ENCODE measurements around the gene ADD1.

The ADD1 gene

DNA sequence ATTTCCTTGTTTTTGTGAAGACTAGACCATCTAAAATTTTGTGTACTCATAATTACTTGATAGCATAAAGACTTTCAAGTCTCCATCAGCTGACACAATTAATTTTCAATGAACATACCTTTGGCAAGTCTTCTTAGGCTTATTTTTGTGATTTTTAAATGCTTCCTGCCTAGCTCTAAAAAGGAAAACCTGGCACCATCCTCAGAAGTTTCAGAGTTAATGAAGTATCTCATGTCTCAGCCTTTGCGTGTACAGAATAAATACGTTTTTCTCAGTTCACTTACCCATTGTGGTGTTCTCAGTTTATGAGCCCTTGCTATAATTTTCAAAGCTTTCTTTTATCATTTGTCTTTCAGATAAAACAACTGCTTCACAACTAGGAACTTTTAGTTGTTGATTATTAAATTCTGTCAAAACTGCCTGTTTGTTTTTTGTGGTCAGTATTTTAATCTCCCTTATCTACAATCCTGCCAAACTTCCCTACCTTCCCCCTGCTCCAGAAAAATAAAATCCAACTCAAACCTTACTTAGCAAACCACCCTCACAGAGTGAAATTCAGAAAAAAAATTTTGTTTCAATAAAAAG is 21.6 kb downstream of the ADD1 start:
- Histone ChIP-seq H3K36me3 (ENCODE audit: control insufficient read depth, insufficient read depth, low read length) (no peaks in the 10 kb centered on the region), H3K4me3 (replicated peaks; ENCODE audit: low read depth, low read length) (no peak overlapping the region), H3K27me3 (replicated peaks; ENCODE audit: control insufficient read depth, insufficient read depth, low read length) (no peaks in the 10 kb centered on the region)
- no peak for DNase-seq (ENCODE audit: extremely low read depth, insufficient read length)
- TF ChIP-seq, protein P1, sequence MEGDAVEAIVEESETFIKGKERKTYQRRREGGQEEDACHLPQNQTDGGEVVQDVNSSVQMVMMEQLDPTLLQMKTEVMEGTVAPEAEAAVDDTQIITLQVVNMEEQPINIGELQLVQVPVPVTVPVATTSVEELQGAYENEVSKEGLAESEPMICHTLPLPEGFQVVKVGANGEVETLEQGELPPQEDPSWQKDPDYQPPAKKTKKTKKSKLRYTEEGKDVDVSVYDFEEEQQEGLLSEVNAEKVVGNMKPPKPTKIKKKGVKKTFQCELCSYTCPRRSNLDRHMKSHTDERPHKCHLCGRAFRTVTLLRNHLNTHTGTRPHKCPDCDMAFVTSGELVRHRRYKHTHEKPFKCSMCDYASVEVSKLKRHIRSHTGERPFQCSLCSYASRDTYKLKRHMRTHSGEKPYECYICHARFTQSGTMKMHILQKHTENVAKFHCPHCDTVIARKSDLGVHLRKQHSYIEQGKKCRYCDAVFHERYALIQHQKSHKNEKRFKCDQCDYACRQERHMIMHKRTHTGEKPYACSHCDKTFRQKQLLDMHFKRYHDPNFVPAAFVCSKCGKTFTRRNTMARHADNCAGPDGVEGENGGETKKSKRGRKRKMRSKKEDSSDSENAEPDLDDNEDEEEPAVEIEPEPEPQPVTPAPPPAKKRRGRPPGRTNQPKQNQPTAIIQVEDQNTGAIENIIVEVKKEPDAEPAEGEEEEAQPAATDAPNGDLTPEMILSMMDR (IDR thresholded peaks at IDR 0.05; ENCODE audit: insufficient read depth, low read length, poor library complexity, severe bottlenecking) = no peak

DNA sequence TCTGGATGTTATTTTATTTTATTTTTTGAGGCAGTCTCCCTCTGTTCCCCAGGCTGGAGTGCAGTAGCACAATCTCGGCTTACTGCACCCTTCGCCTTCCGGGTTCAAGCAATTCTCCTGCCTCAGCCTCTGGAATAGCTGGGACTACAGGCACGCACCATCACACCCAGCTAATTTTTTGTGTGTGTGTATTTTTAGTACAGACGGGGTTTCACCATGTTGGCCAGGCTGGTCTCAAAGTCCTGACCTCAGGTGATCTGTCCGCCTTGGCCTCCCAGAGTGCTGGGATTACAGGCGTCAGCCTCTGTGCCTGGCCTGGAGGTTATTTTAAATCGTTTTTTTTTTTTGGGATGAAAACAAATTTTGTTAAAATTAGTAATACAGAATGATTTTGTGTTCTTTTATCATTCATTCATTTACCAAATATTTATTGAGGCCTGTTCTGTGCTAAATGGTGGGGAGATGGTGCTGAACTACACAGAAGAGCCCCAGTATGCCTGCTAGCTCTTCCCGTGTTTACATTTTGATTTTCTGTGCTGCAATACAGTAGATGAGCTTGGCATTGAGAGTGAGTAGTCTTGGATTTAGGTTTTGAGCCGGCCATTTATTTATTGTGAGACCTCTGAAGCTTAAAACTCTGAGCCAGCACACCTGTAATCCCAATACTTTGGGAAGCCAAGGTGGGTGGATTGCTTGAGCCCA is 22.7 kb downstream of the ADD1 start:
- Histone ChIP-seq H3K27me3 (replicated peaks; ENCODE audit: control insufficient read depth, insufficient read depth, low read length) (no peaks in the 10 kb centered on the region), H3K36me3 (ENCODE audit: control insufficient read depth, insufficient read depth, low read length) (no peaks in the 10 kb centered on the region), H3K4me3 (replicated peaks; ENCODE audit: low read depth, low read length) (no peak overlapping the region)
- DNase-seq (ENCODE audit: extremely low read depth, insufficient read length) = no peak
- TF ChIP-seq, protein P1 (IDR thresholded peaks at IDR 0.05; ENCODE audit: insufficient read depth, low read length, poor library complexity, severe bottlenecking) = no peak

DNA sequence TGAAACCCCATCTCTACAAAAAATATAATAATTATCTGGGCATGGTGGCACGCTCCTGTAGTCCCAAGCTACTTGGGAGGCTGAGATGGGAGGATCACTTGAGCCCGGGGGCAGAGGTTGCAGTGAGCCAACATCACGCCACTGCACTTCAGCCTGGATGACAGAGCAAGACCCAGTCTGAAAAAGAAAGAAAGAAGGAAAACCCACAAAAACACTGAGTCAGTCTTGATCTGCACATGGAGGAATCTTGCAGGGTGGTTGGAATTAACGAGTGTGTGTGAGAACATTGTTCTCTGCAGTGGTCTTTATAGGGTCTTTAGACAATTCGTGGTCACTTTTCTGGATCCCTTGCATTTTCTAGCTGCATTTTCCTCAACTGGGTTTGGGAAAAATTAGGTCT is 23.2 kb downstream of the ADD1 start:
- TF ChIP-seq, protein P1 (IDR thresholded peaks at IDR 0.05; ENCODE audit: insufficient read depth, low read length, poor library complexity, severe bottlenecking) = no peak

DNA sequence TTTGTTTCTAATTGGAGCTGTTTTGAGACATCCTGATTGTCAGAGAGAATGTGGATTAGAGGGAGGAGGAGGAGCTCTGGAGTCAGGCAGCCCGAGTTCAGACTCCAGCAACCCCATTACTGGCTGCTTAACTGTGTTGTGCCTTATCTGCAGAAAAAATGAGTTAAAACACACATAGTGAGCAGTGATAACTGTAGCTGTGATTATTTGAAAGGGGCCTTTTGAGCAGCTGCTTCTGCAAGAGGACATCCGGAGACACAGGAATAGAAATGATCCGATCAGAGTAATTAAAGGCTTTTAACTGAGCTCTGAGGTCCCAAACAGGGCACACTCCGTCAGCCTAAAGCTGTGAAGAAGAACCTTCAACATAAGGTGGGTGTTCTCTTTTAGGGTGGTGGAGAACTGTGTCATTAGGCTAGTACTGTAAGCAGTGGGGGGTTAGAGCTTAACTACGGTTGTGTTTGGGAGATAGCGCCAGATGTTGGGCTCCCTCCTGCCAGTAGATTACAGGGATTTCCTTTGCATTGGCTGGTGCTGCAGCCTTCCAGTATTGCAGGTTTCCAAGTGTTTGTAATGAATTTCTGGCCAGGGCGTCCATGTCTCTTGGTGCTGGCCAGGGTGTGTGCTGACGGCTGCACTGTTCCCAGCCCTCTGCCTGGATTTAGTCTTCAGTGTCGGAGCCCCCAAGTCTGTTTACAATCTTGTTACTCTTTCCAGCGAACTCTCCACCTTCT is 24.3 kb downstream of the ADD1 start:
- no peak overlapping the region for H3K4me3 ChIP-seq (replicated peaks; ENCODE audit: low read depth, low read length)

More for the DNA sequence above, 23.2 kb downstream of the ADD1 start:
- Histone ChIP-seq H3K4me3 (replicated peaks; ENCODE audit: low read depth, low read length) (no peak overlapping the region), H3K36me3 (ENCODE audit: control insufficient read depth, insufficient read depth, low read length) (no peaks in the 10 kb centered on the region), H3K27me3 (replicated peaks; ENCODE audit: control insufficient read depth, insufficient read depth, low read length) (no peaks in the 10 kb centered on the region)
- DNase-seq (ENCODE audit: extremely low read depth, insufficient read length) = no peak

DNA sequence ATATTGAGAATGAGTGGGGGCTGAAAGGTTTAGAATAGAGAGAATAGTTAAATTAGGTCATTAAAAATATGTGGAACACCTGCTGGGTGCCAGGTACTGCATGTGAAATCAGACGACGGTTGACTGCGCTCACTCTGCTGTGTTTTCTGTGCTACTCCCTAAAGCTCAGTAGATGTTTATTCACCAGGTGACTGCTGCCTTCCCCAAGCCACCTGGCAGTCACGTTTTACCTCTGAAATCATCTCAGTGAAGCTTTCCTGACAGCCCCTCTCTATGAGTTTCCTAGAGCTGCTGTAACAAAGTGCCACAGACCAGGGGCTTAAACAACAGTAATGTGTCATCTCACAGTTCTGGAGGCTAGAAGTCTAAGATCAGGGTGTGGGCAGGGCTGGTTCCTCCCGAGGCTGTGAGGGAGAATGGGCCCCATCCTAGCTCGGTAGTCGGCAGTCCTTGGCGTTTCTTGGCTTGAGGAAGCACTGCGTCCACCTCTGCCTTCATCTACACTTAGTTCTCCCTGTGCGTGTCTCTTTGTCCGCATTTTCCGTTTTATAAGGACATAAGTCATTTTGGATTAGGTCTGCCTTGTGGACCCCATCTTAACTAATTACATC is 25.3 kb downstream of the ADD1 start:
- TF ChIP-seq, protein P1 (IDR thresholded peaks at IDR 0.05; ENCODE audit: insufficient read depth, low read length, poor library complexity, severe bottlenecking) = no peak
- Histone ChIP-seq H3K36me3 (ENCODE audit: control insufficient read depth, insufficient read depth, low read length) (no peaks in the 10 kb centered on the region), H3K27me3 (replicated peaks; ENCODE audit: control insufficient read depth, insufficient read depth, low read length) (no peaks in the 10 kb centered on the region), H3K4me3 (replicated peaks; ENCODE audit: low read depth, low read length) (no peak overlapping the region)
- DNase-seq (ENCODE audit: extremely low read depth, insufficient read length) = no peak

More for the DNA sequence above, 24.3 kb downstream of the ADD1 start:
- Histone ChIP-seq H3K36me3 (ENCODE audit: control insufficient read depth, insufficient read depth, low read length) (no peaks in the 10 kb centered on the region), H3K27me3 (replicated peaks; ENCODE audit: control insufficient read depth, insufficient read depth, low read length) (no peaks in the 10 kb centered on the region)
- TF ChIP-seq, protein P1 (IDR thresholded peaks at IDR 0.05; ENCODE audit: insufficient read depth, low read length, poor library complexity, severe bottlenecking) = no peak
- no peak for DNase-seq (ENCODE audit: extremely low read depth, insufficient read length)
